Mucosa of rectum (tissue), 2 donors: Measurements from ENCODE around the gene LRTM1.

Experiments
- H3K27ac ChIP-seq, 2 donors: one replicate each; pipeline ENCODE4 v1.7.0; 2013; ENCODE audit warnings: inconsistent platforms in 2 of 2, low read depth in 2 of 2, low read length in 2 of 2
- H3K27me3 ChIP-seq, 2 donors: one replicate each; pipeline ENCODE4 v1.7.0; 2013; ENCODE audit warnings: low read length in 2 of 2; ENCODE audit not compliant: control insufficient read depth in 2 of 2, insufficient read depth in 2 of 2
- H3K36me3 ChIP-seq, 2 donors: one replicate each; pipeline ENCODE4 v1.7.0; 2013; ENCODE audit warnings: low read length in 2 of 2; ENCODE audit not compliant: control insufficient read depth in 2 of 2, insufficient read depth in 2 of 2
- H3K4me1 ChIP-seq, 2 donors: one replicate each; pipeline ENCODE4 v1.7.0; 2013; ENCODE audit warnings: low read length in 2 of 2, mild to moderate bottlenecking in 1 of 2; ENCODE audit not compliant: control insufficient read depth in 2 of 2, insufficient read depth in 2 of 2
- H3K4me3 ChIP-seq, 2 donors: one replicate each; pipeline ENCODE4 v1.7.0; 2013; ENCODE audit warnings: low read length in 2 of 2
- H3K9ac ChIP-seq, 2 donors: one replicate each; pipeline ENCODE4 v1.7.0; 2013; ENCODE audit warnings: low read length in 2 of 2, low read depth in 1 of 2, mild to moderate bottlenecking in 1 of 2
- H3K9me3 ChIP-seq, 2 donors: one replicate each; pipeline ENCODE4 v1.7.0; 2013; ENCODE audit warnings: low read length in 2 of 2; ENCODE audit not compliant: control insufficient read depth in 2 of 2
- donor health status: healthy.
- donor health status: Normal muscosa, but diverticular disease.

Gene LRTM1

GRCh38 chr3:54900838-54901591, 26.8 kb downstream of the LRTM1 start:
- no peak overlapping the region for H3K27ac ChIP-seq
- no peaks in the 10 kb centered on the region for H3K9me3 ChIP-seq
- H3K9ac ChIP-seq = no peak overlapping the region
- H3K4me3 ChIP-seq = no peak overlapping the region
- no peaks in the 10 kb centered on the region for H3K36me3 ChIP-seq
- no peaks in the 10 kb centered on the region for H3K27me3 ChIP-seq
- no peaks in the 10 kb centered on the region for H3K4me1 ChIP-seq

- Histone ChIP-seq H3K27ac (no peak overlapping the region), H3K9me3 (no peaks in the 10 kb centered on the region), H3K4me3 (no peak overlapping the region)
Measured at GRCh38 chr3:54899273-54899672, 28.6 kb downstream of the LRTM1 start.

GRCh38 chr3:54897028-54897711, 30.7 kb downstream of the LRTM1 start:
- no peaks in the 10 kb centered on the region for H3K36me3 ChIP-seq
- no peak overlapping the region for H3K9ac ChIP-seq
- no peak overlapping the region for H3K27ac ChIP-seq
- no peaks in the 10 kb centered on the region for H3K4me1 ChIP-seq
- H3K4me3 ChIP-seq = no peak overlapping the region
- H3K9me3 ChIP-seq = no peaks in the 10 kb centered on the region
- H3K27me3 ChIP-seq = no peaks in the 10 kb centered on the region

More at GRCh38 chr3:54899273-54899672, 28.6 kb downstream of the LRTM1 start:
- Histone ChIP-seq H3K9ac (no peak overlapping the region), H3K4me1 (no peaks in the 10 kb centered on the region), H3K36me3 (no peaks in the 10 kb centered on the region), H3K27me3 (no peaks in the 10 kb centered on the region)

- Histone ChIP-seq H3K4me3 (no peak overlapping the region), H3K27ac (no peak overlapping the region), H3K27me3 (no peaks in the 10 kb centered on the region), H3K9ac (no peak overlapping the region), H3K36me3 (no peaks in the 10 kb centered on the region), H3K9me3 (no peaks in the 10 kb centered on the region), H3K4me1 (peaks cover 6 to 9% of the 10 kb centered on the region in 2 donors)
Measured at GRCh38 chr3:54895613-54896012, 32.2 kb downstream of the LRTM1 start.

- H3K4me3 ChIP-seq = no peak overlapping the region
- no peaks in the 10 kb centered on the region for H3K27me3 ChIP-seq
- H3K4me1 ChIP-seq = peaks cover 6 to 9% of the 10 kb centered on the region in 2 donors
- H3K36me3 ChIP-seq = no peaks in the 10 kb centered on the region
- H3K9me3 ChIP-seq = no peaks in the 10 kb centered on the region
- H3K27ac ChIP-seq = peak overlapping the region in 1 of 2 donors; percentile 11
- H3K9ac ChIP-seq = no peak overlapping the region
Measured at GRCh38 chr3:54892168-54892567, 35.7 kb downstream of the LRTM1 start.

GRCh38 chr3:54891540-54891897, 36.3 kb downstream of the LRTM1 start:
- Histone ChIP-seq H3K9ac (no peak overlapping the region), H3K27me3 (no peaks in the 10 kb centered on the region), H3K27ac (peak overlapping the region; percentile 28 to 44), H3K4me3 (no peak overlapping the region), H3K36me3 (no peaks in the 10 kb centered on the region), H3K9me3 (no peaks in the 10 kb centered on the region), H3K4me1 (peaks cover 6 to 9% of the 10 kb centered on the region in 2 donors)

GRCh38 chr3:54889731-54890130, 38.1 kb downstream of the LRTM1 start:
- no peak overlapping the region for H3K4me3 ChIP-seq
- H3K9me3 ChIP-seq = no peaks in the 10 kb centered on the region
- H3K4me1 ChIP-seq = peaks cover 6 to 9% of the 10 kb centered on the region in 2 donors
- no peak overlapping the region for H3K9ac ChIP-seq
- H3K27ac ChIP-seq = no peak overlapping the region
- H3K27me3 ChIP-seq = no peaks in the 10 kb centered on the region
- no peaks in the 10 kb centered on the region for H3K36me3 ChIP-seq

- Histone ChIP-seq H3K27ac (no peak overlapping the region), H3K9me3 (no peaks in the 10 kb centered on the region), H3K9ac (no peak overlapping the region), H3K27me3 (no peaks in the 10 kb centered on the region), H3K4me1 (peaks cover 6 to 9% of the 10 kb centered on the region in 2 donors), H3K4me3 (no peak overlapping the region), H3K36me3 (no peaks in the 10 kb centered on the region)
Measured at GRCh38 chr3:54888873-54889272, 39.0 kb downstream of the LRTM1 start.

- H3K9me3 ChIP-seq = no peaks in the 10 kb centered on the region
- no peak overlapping the region for H3K9ac ChIP-seq
- H3K4me1 ChIP-seq = peaks cover 6 to 9% of the 10 kb centered on the region in 2 donors
- H3K27me3 ChIP-seq = no peaks in the 10 kb centered on the region
- H3K36me3 ChIP-seq = no peaks in the 10 kb centered on the region
- no peak overlapping the region for H3K27ac ChIP-seq
- no peak overlapping the region for H3K4me3 ChIP-seq
Measured at GRCh38 chr3:54888162-54888561, 39.7 kb downstream of the LRTM1 start.

GRCh38 chr3:54882129-54882833, 45.6 kb downstream of the LRTM1 start:
- Histone ChIP-seq H3K36me3 (no peaks in the 10 kb centered on the region), H3K9ac (no peak overlapping the region), H3K27ac (peak overlapping the region; percentile 20 to 57), H3K9me3 (no peaks in the 10 kb centered on the region), H3K27me3 (no peaks in the 10 kb centered on the region), H3K4me3 (no peak overlapping the region), H3K4me1 (no peaks in the 10 kb centered on the region)
